Measurements from ENCODE around the gene CCDC97.

DNA sequence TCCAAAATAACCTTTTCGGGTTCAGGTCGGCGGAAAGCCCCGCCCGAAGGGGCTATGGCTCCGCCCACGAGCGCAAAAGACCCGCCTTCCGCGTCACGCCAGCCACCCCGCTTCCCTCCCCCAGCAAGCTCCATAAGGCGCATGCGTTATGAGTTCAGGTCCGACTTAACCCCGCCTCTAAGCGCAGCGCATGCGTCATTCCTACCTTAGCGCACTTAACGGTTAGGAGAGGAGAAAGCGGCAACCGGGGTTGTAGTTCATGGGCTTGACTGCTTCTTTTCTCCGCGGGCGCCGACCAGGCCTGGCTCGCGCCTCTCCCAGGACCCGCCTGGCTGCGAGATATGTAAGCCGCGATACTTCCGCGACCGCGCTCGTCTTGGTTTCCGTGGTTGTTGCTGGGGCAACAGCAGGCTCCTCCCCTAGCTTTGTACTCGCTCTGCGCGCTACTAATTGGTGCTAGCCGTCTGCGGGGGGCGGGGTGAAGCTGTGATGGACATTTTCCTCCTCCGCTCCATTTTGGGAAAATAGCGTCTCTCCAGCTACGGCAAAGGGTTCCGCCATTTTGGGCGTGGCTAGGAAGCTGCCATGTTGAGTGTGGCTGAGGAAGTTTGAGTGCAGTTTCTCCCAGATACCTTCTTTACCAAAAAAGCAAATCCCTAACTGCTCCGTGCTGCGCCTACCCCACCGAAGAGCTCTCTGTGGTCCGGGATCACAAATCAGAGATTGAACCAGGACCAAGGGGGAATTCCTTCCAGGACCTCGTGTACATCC, 54.0 kb downstream of the CCDC97 start, which contains the start of gene B9D2:
- TF ChIP-seq POLR2AphosphoS5 (IDR thresholded peaks at IDR 0.05) = peak; percentile 92
- TF ChIP-seq, protein P1, sequence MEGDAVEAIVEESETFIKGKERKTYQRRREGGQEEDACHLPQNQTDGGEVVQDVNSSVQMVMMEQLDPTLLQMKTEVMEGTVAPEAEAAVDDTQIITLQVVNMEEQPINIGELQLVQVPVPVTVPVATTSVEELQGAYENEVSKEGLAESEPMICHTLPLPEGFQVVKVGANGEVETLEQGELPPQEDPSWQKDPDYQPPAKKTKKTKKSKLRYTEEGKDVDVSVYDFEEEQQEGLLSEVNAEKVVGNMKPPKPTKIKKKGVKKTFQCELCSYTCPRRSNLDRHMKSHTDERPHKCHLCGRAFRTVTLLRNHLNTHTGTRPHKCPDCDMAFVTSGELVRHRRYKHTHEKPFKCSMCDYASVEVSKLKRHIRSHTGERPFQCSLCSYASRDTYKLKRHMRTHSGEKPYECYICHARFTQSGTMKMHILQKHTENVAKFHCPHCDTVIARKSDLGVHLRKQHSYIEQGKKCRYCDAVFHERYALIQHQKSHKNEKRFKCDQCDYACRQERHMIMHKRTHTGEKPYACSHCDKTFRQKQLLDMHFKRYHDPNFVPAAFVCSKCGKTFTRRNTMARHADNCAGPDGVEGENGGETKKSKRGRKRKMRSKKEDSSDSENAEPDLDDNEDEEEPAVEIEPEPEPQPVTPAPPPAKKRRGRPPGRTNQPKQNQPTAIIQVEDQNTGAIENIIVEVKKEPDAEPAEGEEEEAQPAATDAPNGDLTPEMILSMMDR (IDR thresholded peaks at IDR 0.05; ENCODE audit: poor library complexity, severe bottlenecking) = no peak
- no peak for TF ChIP-seq EZH2 (IDR thresholded peaks at IDR 0.05; ENCODE audit: borderline replicate concordance, insufficient read depth, low read length, poor library complexity, severe bottlenecking)
- no peak for TF ChIP-seq RAD21 (conservative IDR thresholded peaks at IDR 0.05)

Data from neural cell (in vitro differentiated cells).